ENCODE measurements around the gene TNFRSF1B. TPM values are rescaled to one million over a fixed set of nuclear protein-coding genes. Genes with fewer than 3 reads are reported as not detected.

Gene TNFRSF1B
- total RNA-seq, 3 donors from 2014 or later: 25.0 to 48.8 (median 35.1) TPM

DNA sequence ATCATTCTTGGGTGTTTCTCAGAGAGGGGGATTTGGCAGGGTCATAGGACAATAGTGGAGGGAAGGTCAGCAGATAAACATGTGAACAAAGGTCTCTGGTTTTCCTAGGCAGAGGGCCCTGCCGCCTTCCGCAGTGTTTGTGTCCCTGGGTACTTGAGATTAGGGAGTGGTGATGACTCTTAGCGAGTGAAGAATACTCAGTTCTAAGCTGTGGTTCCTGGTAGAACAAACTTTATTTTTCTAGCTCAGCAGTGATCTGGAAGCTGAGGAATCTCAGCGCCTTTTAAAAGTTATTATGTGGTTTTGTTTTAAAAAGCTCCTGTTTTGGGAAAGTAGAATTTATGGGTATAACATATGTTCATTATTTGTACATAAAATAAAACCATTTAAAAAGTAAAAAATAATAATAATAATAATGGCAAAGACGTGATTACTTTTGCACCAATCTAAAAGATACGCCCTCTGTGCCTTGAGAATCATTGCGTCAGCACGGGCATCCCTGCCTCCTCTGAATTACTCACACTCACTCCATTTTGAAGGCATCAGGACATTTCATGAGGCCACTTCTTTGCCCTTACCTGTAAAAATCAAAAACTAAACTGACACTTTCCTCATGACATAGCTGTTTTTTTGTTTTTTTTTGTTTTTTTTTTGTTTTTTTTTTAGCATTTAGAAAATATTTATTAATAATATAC is 29.7 kb upstream of the TNFRSF1B start:
- H3K36me3 ChIP-seq: no peaks in the 10 kb centered on the region
- DNase-seq (ENCODE audit: low spot score in 2 of 2): no peak
- H3K27me3 ChIP-seq: no peaks in the 10 kb centered on the region
- TF ChIP-seq POLR2AphosphoS5 (IDR thresholded peaks at IDR 0.05): no peak
- no peak overlapping the region for H3K27ac ChIP-seq
- intact Hi-C loops (cut with DNase I; ENCODE audit: low total_unique reads): no loop called here
- H3K9me3 ChIP-seq: no peaks in the 10 kb centered on the region
- no peak overlapping the region for H3K4me3 ChIP-seq
- no peaks in the 10 kb centered on the region for H3K4me1 ChIP-seq

- Histone ChIP-seq H3K9me3 (no peaks in the 10 kb centered on the region), H3K4me1 (no peaks in the 10 kb centered on the region), H3K27me3 (no peaks in the 10 kb centered on the region), H3K4me3 (no peak overlapping the region), H3K36me3 (no peaks in the 10 kb centered on the region), H3K27ac (no peak overlapping the region)
- intact Hi-C loops (cut with DNase I; ENCODE audit: low total_unique reads): loop anchor here (2.0 kb wide), 1 partner anchor 42 kb away; no protein-coding TSS in a partner anchor
- TF ChIP-seq POLR2A (IDR thresholded peaks at IDR 0.05) (no peak), POLR2AphosphoS5 (IDR thresholded peaks at IDR 0.05) (no peak), CTCF (IDR thresholded peaks at IDR 0.05) (no peak)
- no peak for DNase-seq (ENCODE audit: low spot score in 2 of 2)
These were observed 28.3 kb upstream of the TNFRSF1B start for GRCh38 chr1:12138196-12139168.

DNA sequence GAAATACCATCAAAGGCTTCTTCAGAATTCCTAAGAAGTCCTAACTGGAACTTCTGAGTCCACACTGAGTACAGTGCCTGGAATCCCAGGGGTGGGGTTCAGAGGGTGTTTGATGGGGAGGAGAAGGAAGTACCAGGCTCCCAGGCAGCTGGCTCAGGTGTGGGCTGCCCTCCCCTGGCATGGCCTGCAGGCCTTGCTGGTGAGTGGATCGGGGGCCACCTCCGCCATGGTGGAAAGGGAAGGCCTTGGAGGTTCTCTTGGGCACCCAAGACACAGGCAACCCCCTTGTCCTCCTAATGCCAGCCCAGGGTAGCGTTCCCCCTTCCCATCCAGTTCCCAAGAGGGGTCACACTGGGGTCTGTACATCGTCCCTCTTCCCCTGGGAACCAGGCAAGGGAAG is 26.8 kb upstream of the TNFRSF1B start:
- intact Hi-C loops (cut with DNase I; ENCODE audit: low total_unique reads): no loop called here
- H3K27ac ChIP-seq: no peak overlapping the region
- no peak for TF ChIP-seq CTCF (IDR thresholded peaks at IDR 0.05)
- no peak for TF ChIP-seq POLR2A (IDR thresholded peaks at IDR 0.05)
- TF ChIP-seq POLR2AphosphoS5 (IDR thresholded peaks at IDR 0.05): no peak
- no peak overlapping the region for H3K4me3 ChIP-seq
- DNase-seq (ENCODE audit: low spot score in 2 of 2): no peak
- H3K4me1 ChIP-seq: peaks cover 6 to 8% of the 10 kb centered on the region in 2 donors
- no peaks in the 10 kb centered on the region for H3K9me3 ChIP-seq
- H3K27me3 ChIP-seq: no peaks in the 10 kb centered on the region
- H3K36me3 ChIP-seq: no peaks in the 10 kb centered on the region

DNA sequence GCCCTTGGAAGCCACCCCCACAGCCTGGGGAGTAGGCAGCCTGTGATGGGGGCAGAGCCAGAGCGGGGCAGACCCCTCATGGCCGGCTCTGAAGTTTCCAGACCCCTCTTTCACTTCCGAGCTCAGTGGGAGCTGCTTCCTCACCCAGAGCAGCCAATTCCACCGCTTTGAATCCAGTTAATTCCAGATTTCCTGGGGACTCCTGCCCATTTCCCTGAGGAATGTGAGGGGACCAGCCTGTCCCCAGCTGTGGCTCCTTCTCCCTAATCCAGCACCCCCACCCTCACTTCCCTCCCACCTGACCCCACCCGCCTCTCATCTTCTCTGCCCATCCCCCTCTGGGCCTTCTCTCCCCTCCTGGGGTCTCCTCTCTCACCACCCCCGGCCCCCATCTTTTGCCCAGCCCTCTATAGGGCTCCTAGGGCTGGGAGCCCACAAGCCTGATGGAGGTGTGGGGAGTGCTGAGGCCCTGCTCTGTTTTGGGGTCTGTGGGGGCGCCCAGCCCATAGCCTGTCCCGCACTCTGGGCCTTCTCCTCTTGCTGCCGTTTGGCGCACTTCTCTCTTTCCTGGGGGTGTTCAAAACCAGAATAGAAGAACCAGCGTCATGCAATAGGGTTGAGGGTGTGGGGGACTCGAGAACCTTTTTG is 26.2 kb upstream of the TNFRSF1B start:
- H3K27me3 ChIP-seq: no peaks in the 10 kb centered on the region
- H3K9me3 ChIP-seq: no peaks in the 10 kb centered on the region
- TF ChIP-seq POLR2A (IDR thresholded peaks at IDR 0.05): no peak
- TF ChIP-seq CTCF (IDR thresholded peaks at IDR 0.05): no peak
- no peak for TF ChIP-seq POLR2AphosphoS5 (IDR thresholded peaks at IDR 0.05)
- no peaks in the 10 kb centered on the region for H3K36me3 ChIP-seq
- DNase-seq (ENCODE audit: low spot score in 2 of 2): no peak
- H3K27ac ChIP-seq: no peak overlapping the region
- H3K4me1 ChIP-seq: peaks cover 6 to 8% of the 10 kb centered on the region in 2 donors
- intact Hi-C loops (cut with DNase I; ENCODE audit: low total_unique reads): no loop called here
- no peak overlapping the region for H3K4me3 ChIP-seq

- H3K36me3 ChIP-seq: no peaks in the 10 kb centered on the region
- TF ChIP-seq POLR2A (IDR thresholded peaks at IDR 0.05) (no peak), POLR2AphosphoS5 (IDR thresholded peaks at IDR 0.05) (no peak), CTCF (IDR thresholded peaks at IDR 0.05) (no peak)
- no peak for DNase-seq (ENCODE audit: low spot score in 2 of 2)
- H3K9me3 ChIP-seq: no peaks in the 10 kb centered on the region
- no peak overlapping the region for H3K27ac ChIP-seq
- H3K4me3 ChIP-seq: no peak overlapping the region
- peaks cover 6 to 8% of the 10 kb centered on the region in 2 donors for H3K4me1 ChIP-seq
- no peaks in the 10 kb centered on the region for H3K27me3 ChIP-seq
- intact Hi-C loops (cut with DNase I; ENCODE audit: low total_unique reads): no loop called here
These were observed 25.5 kb upstream of the TNFRSF1B start for GRCh38 chr1:12141163-12141850.
